Keratinocyte (primary cell): ENCODE measurements around the gene KLK11. TPM values are rescaled to one million over a fixed set of nuclear protein-coding genes. Genes with fewer than 3 reads are reported as not detected.

Experiments
- DNase-seq: peaks from one replicate; pipeline ENCODE4 v3.0.0-alpha.2; 2011; ENCODE audit warnings: low read depth, missing footprints, low spot score
- FAIRE-seq: peaks from 2 replicates; lab custom pipeline; 2011; peaks lifted over from hg19 to GRCh38; lab: Jason Lieb, UNC
- H2AFZ ChIP-seq: 2 replicates; pipeline ENCODE4 v1.6.0; 2012; ENCODE audit warnings: low read length, control low read depth, inconsistent platforms; ENCODE audit not compliant: control insufficient read depth
- H3K27ac ChIP-seq: 2 replicates; pipeline ENCODE4 v1.5.1; 2011; ENCODE audit warnings: low read length; ENCODE audit not compliant: control insufficient read depth, insufficient read depth
- H3K27me3 ChIP-seq: 3 replicates; pipeline ENCODE4 v1.6.0; 2011; ENCODE audit warnings: low read length; ENCODE audit not compliant: control insufficient read depth, insufficient read depth; ENCODE audit errors: extremely low read depth
- H3K36me3 ChIP-seq, 2 experiments: 2 replicates in 1 of 2; 3 replicates in 1 of 2; pipeline ENCODE4 v1.5.1; 2011; ENCODE audit warnings: low read length in 2 of 2, mild to moderate bottlenecking in 1 of 2; ENCODE audit not compliant: control insufficient read depth in 2 of 2, insufficient read depth in 2 of 2; ENCODE audit errors: extremely low read depth in 1 of 2
- H3K4me1 ChIP-seq: 3 replicates; pipeline ENCODE4 v1.5.1; 2011; ENCODE audit warnings: low read length; ENCODE audit not compliant: control insufficient read depth, insufficient read depth; ENCODE audit errors: extremely low read depth
- H3K4me2 ChIP-seq: 3 replicates; pipeline ENCODE4 v1.6.0; 2011; ENCODE audit warnings: low read depth, low read length; ENCODE audit not compliant: control insufficient read depth, insufficient read depth; ENCODE audit errors: extremely low read depth
- H3K4me3 ChIP-seq, 3 experiments: fragments of 200-600 bp in 1 of 3; sonication (generic) in 1 of 3; 2 replicates in 2 of 3; 3 replicates in 1 of 3; pipeline ENCODE4 v1.5.1; 2011 to 2016; ENCODE audit warnings: low read length in 3 of 3, mild to moderate bottlenecking in 3 of 3, control low read depth in 2 of 3, inconsistent platforms in 1 of 3, low read depth in 1 of 3, mixed read lengths in 1 of 3, mixed run types in 1 of 3, moderate library complexity in 1 of 3; ENCODE audit not compliant: control insufficient read depth in 2 of 3, insufficient read depth in 2 of 3; ENCODE audit errors: extremely low read depth in 1 of 3
- H3K79me2 ChIP-seq: 2 replicates; pipeline ENCODE4 v1.6.0; 2012; ENCODE audit warnings: low read length; ENCODE audit not compliant: control insufficient read depth, insufficient read depth
- H3K9ac ChIP-seq: 3 replicates; pipeline ENCODE4 v1.6.0; 2011; ENCODE audit warnings: low read length; ENCODE audit not compliant: control insufficient read depth, insufficient read depth; ENCODE audit errors: extremely low read depth
- H3K9me1 ChIP-seq: 3 replicates; pipeline ENCODE4 v1.6.0; 2011; ENCODE audit warnings: low read length; ENCODE audit not compliant: control insufficient read depth, insufficient read depth; ENCODE audit errors: extremely low read depth
- H3K9me3 ChIP-seq: 2 replicates; pipeline ENCODE4 v1.5.1; 2012; ENCODE audit warnings: low read depth, low read length; ENCODE audit not compliant: control insufficient read depth
- H4K20me1 ChIP-seq: 3 replicates; pipeline ENCODE4 v1.6.0; 2011; ENCODE audit warnings: low read length; ENCODE audit not compliant: control insufficient read depth, insufficient read depth; ENCODE audit errors: extremely low read depth
- CTCF ChIP-seq, 3 experiments: IDR thresholded peaks in 1 of 3; conservative IDR thresholded peaks in 1 of 3; optimal IDR thresholded peaks in 1 of 3; 2 replicates in 2 of 3; 3 replicates in 1 of 3; pipeline versions ENCODE3 to v1.5.1; 2011; ENCODE audit warnings: low read length in 3 of 3, mild to moderate bottlenecking in 3 of 3, moderate library complexity in 2 of 3, control low read depth in 1 of 3, inconsistent platforms in 1 of 3; ENCODE audit not compliant: insufficient read depth in 2 of 3; ENCODE audit errors: extremely low read depth in 1 of 3
- EZH2 ChIP-seq: IDR thresholded peaks from one replicate; pipeline ENCODE4 v1.6.1; 2012; ENCODE audit warnings: inconsistent platforms, mild to moderate bottlenecking, low read length, moderate library complexity
- dilution Hi-C: fragments of 300-500 bp; cut with MboI; formaldehyde crosslinking; loops from one replicate; pipeline ENCODE4 v1.7.0; 2020; ENCODE audit warnings: low sequenced_read_pairs; ENCODE audit not compliant: extremely low pct_ligation_motif_present
- polyA plus RNA-seq, 5 experiments: library from polyadenylated mRNA; depleted of rRNA in 3 of 5; stranded (reverse) in 3 of 5; stranded (forward) in 1 of 5; unstranded in 1 of 5; fragments of >200 nt; gene quantifications; 1 replicate in 1 of 5; 2 replicates in 3 of 5; 3 replicates in 1 of 5; pipeline versions ENCODE4 v1.2.1 to v1.2.3, GENCODE V29; 2011 to 2012; ENCODE audit warnings: missing spikeins in 2 of 5, low read depth in 1 of 5, low replicate concordance in 1 of 5

Gene KLK11
- polyA plus RNA-seq, 1 donor (not counting 4 experiments of a cell fraction or from before 2014, with no cell fraction given) = 18.0 TPM

DNA sequence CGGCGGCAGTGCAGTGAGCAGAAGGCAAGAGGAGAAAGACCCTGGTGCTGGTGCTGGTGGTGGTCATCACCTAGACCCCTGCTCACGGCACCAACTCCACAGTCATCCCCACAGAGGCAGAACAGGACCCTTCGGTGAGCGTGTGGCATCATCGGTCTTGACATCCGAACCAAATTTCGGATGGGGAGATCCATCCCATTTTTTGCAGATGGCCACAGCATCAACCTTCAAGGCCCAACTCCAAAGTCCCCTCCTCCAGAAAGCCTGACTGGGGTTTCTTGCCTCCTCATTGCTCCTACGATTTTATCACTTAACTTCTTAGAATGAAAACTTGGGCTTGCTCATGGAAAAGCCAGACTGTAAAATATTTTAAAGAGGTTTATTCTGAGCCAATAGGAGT lies 17.1 kb upstream of the KLK11 start:
- Histone ChIP-seq H3K9ac (no peak overlapping the region), H3K9me1 (no peaks in the 10 kb centered on the region), H3K79me2 (no peaks in the 10 kb centered on the region), H2AFZ (no peak overlapping the region), H3K4me1 (no peaks in the 10 kb centered on the region), H4K20me1 (no peaks in the 10 kb centered on the region), H3K27ac (no peak overlapping the region), H3K9me3 (no peaks in the 10 kb centered on the region), H3K27me3 (no peaks in the 10 kb centered on the region), H3K4me3 (no peak overlapping the region), H3K4me2 (no peak overlapping the region), H3K36me3 (no peaks in the 10 kb centered on the region)
- DNase-seq = no peak
- no peak for FAIRE-seq
- dilution Hi-C loops = no loop called here
- TF ChIP-seq CTCF (optimal IDR thresholded peaks at IDR 0.05 in 1 of 3, IDR thresholded peaks at IDR 0.05 in 1 of 3, conservative IDR thresholded peaks at IDR 0.05 in 1 of 3; ENCODE audit: extremely low read depth in 1 of 3, insufficient read depth in 2 of 3, low read length in 3 of 3) (no peak), EZH2 (no peak)

DNA sequence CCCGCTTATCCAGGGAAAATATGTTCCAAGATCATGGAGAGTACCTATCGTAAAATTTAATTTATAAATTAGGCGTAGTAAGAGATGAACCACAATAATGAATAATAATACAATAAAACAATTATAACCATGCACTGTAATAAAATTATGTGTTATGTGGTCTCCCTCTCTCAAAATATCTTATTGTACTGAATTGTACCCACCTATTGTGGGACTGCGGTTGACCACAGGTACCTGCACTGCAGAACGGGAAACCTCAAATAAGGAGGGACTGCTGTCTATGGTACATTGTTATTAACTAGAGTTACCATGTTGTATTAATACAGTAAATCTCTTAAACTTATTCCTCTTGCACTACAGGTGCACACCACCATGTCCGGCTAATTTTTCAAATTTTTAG lies 13.7 kb upstream of the KLK11 start:
- Histone ChIP-seq H3K4me3 (no peak overlapping the region), H3K4me1 (peaks cover 2% of the 10 kb centered on the region), H3K27me3 (no peaks in the 10 kb centered on the region), H3K9ac (no peak overlapping the region), H3K27ac (no peak overlapping the region), H3K36me3 (no peaks in the 10 kb centered on the region), H4K20me1 (no peaks in the 10 kb centered on the region), H2AFZ (no peak overlapping the region), H3K9me1 (no peaks in the 10 kb centered on the region), H3K4me2 (no peak overlapping the region), H3K79me2 (no peaks in the 10 kb centered on the region), H3K9me3 (no peaks in the 10 kb centered on the region)
- TF ChIP-seq EZH2 (no peak), CTCF (optimal IDR thresholded peaks at IDR 0.05 in 1 of 3, IDR thresholded peaks at IDR 0.05 in 1 of 3, conservative IDR thresholded peaks at IDR 0.05 in 1 of 3; ENCODE audit: extremely low read depth in 1 of 3, insufficient read depth in 2 of 3, low read length in 3 of 3) (no peak)
- FAIRE-seq = no peak
- DNase-seq = no peak
- dilution Hi-C loops = no loop called here
